HEK293T (cell line): ENCODE results near the gene TTLL12.

Experiments
- CTCF ChIA-PET: fragments of 350-600 bp; formaldehyde crosslinking; extraction: SDS; loops from one replicate; lab custom pipeline; 2021; ENCODE audit warnings: antibody characterized with exemption, inconsistent platforms; lab: Yijun Ruan, JAX
- POLR2A ChIA-PET: fragments of 350-600 bp; formaldehyde crosslinking; extraction: SDS; loops from one replicate; lab custom pipeline; 2020; ENCODE audit warnings: antibody characterized with exemption, inconsistent platforms; lab: Yijun Ruan, JAX
- DNase-seq: peaks from one replicate; pipeline ENCODE4 v3.0.0; 2012; ENCODE audit warnings: mixed read lengths; ENCODE audit errors: extremely low spot score
- ARNT ChIP-seq: fragments of 450-650 bp; IDR thresholded peaks from 2 replicates; pipeline ENCODE4 v1.6.1; 2017; ENCODE audit warnings: mild to moderate bottlenecking
- BHLHE40 ChIP-seq: fragments of 450-650 bp; IDR thresholded peaks from 2 replicates; pipeline ENCODE4 v1.6.1; 2016; ENCODE audit warnings: mild to moderate bottlenecking, moderate library complexity, borderline replicate concordance
- CTBP1 ChIP-seq: fragments of 450-650 bp; IDR thresholded peaks from 2 replicates; pipeline ENCODE4 v1.6.1; 2016; ENCODE audit warnings: borderline replicate concordance
- ELF4 ChIP-seq: fragments of 450-650 bp; IDR thresholded peaks from 2 replicates; pipeline ENCODE4 v1.6.1; 2017; ENCODE audit warnings: antibody characterized with exemption
- FOXA1 ChIP-seq: fragments of 450-650 bp; IDR thresholded peaks from 2 replicates; pipeline ENCODE4 v1.6.1; 2016; ENCODE audit warnings: mild to moderate bottlenecking
- FOXK2 ChIP-seq: fragments of 450-650 bp; IDR thresholded peaks from 2 replicates; pipeline ENCODE4 v1.6.1; 2016; ENCODE audit warnings: mild to moderate bottlenecking
- FOXM1 ChIP-seq: fragments of 450-650 bp; IDR thresholded peaks from 2 replicates; pipeline ENCODE4 v1.6.1; 2017; ENCODE audit warnings: mild to moderate bottlenecking, borderline replicate concordance
- HDGF ChIP-seq: fragments of 450-650 bp; IDR thresholded peaks from 2 replicates; pipeline ENCODE4 v1.6.1; 2017; ENCODE audit warnings: antibody characterized with exemption, borderline replicate concordance
- L3MBTL2 ChIP-seq: fragments of 450-650 bp; conservative IDR thresholded peaks from 2 replicates; pipeline ENCODE4 v1.6.1; 2016; ENCODE audit warnings: mild to moderate bottlenecking
- LEF1 ChIP-seq: fragments of 450-650 bp; IDR thresholded peaks from 2 replicates; pipeline ENCODE4 v1.6.1; 2017; ENCODE audit warnings: mild to moderate bottlenecking, borderline replicate concordance
- NFRKB ChIP-seq: fragments of 450-650 bp; IDR thresholded peaks from 2 replicates; pipeline ENCODE4 v1.6.1; 2016; ENCODE audit warnings: mild to moderate bottlenecking, moderate library complexity
- PKNOX1 ChIP-seq: fragments of 450-650 bp; IDR thresholded peaks from 2 replicates; pipeline ENCODE4 v1.6.1; 2016
- SP1 ChIP-seq: fragments of 450-650 bp; IDR thresholded peaks from 2 replicates; pipeline ENCODE4 v1.6.1; 2017
- SUZ12 ChIP-seq: fragments of 450-650 bp; IDR thresholded peaks from 2 replicates; pipeline ENCODE4 v1.6.1; 2016; ENCODE audit warnings: mild to moderate bottlenecking
- TARDBP ChIP-seq: fragments of 450-650 bp; IDR thresholded peaks from 2 replicates; pipeline ENCODE4 v1.6.1; 2016
- ZNF384 ChIP-seq: fragments of 450-650 bp; IDR thresholded peaks from 2 replicates; pipeline ENCODE4 v1.6.1; 2016

Gene TTLL12

GRCh38 chr22:43202326-43202725 lies 15.4 kb upstream of the TTLL12 start:
- CTCF ChIA-PET: interaction anchor here (0.6 kb wide), 1 partner anchor 26 kb away, joined by 8 read pairs; no protein-coding TSS in a partner anchor
- TF ChIP-seq CTBP1: no peak
- TF ChIP-seq BHLHE40: no peak
- TF ChIP-seq ELF4: no peak
- TF ChIP-seq FOXK2: no peak
- TF ChIP-seq PKNOX1: no peak
- DNase-seq: no peak
- POLR2A ChIA-PET: interaction anchor here (3.8 kb wide), 1 partner anchor 15 kb away, joined by 24 read pairs; the partner anchor contains the start of gene TTLL12

- POLR2A ChIA-PET: interaction anchor here (3.8 kb wide), 1 partner anchor 14 kb away, joined by 24 read pairs; the partner anchor contains the start of gene TTLL12
- CTCF ChIA-PET: no interaction called here
- TF ChIP-seq L3MBTL2: no peak
- TF ChIP-seq ARNT: no peak
- no peak for TF ChIP-seq FOXK2
- TF ChIP-seq ZNF384: no peak
- no peak for TF ChIP-seq SP1
- no peak for DNase-seq
Observed at GRCh38 chr22:43201486-43202219, 14.7 kb upstream of the TTLL12 start.

- POLR2A ChIA-PET: interaction anchor here (3.8 kb wide), 1 partner anchor 13 kb away, joined by 24 read pairs; the partner anchor contains the start of gene TTLL12
- DNase-seq: no peak
- TF ChIP-seq SUZ12: no peak
- no peak for TF ChIP-seq FOXK2
- TF ChIP-seq LEF1: no peak
- no peak for TF ChIP-seq BHLHE40
- no peak for TF ChIP-seq FOXM1
- CTCF ChIA-PET: interaction anchor here (0.6 to 1.6 kb wide), 2 partner anchors 13 to 146 kb away, joined by 3 to 5 read pairs; no protein-coding TSS in a partner anchor
Observed at GRCh38 chr22:43200555-43200954, 13.6 kb upstream of the TTLL12 start.

- ChIA-PET CTCF (interaction anchor here (1.6 kb wide), 1 partner anchor 12 kb away, joined by 5 read pairs; no protein-coding TSS in a partner anchor), POLR2A (interaction anchor here (3.8 kb wide), 1 partner anchor 13 kb away, joined by 24 read pairs; the partner anchor contains the start of gene TTLL12)
- DNase-seq: no peak
- TF ChIP-seq TARDBP (no peak), NFRKB (no peak), ZNF384 (no peak), BHLHE40 (no peak), CTBP1 (no peak), FOXA1 (no peak), PKNOX1 (no peak), ARNT (no peak), L3MBTL2 (no peak)
Observed at GRCh38 chr22:43200031-43200430, 13.1 kb upstream of the TTLL12 start.

- ChIA-PET POLR2A (interaction anchor here (3.8 kb wide), 1 partner anchor 12 kb away, joined by 24 read pairs; the partner anchor contains the start of gene TTLL12), CTCF (interaction anchor here (1.6 kb wide), 1 partner anchor 12 kb away, joined by 5 read pairs; no protein-coding TSS in a partner anchor)
- TF ChIP-seq BHLHE40 (no peak), NFRKB (no peak), FOXM1 (no peak), FOXA1 (no peak), LEF1 (no peak), L3MBTL2 (no peak), ZNF384 (no peak)
- no peak for DNase-seq
Observed at GRCh38 chr22:43199541-43199940, 12.6 kb upstream of the TTLL12 start.

- TF ChIP-seq LEF1 (no peak), BHLHE40 (no peak), L3MBTL2 (no peak), PKNOX1 (no peak), CTBP1 (no peak), ZNF384 (no peak), SUZ12 (no peak), HDGF (no peak)
- no peak for DNase-seq
- POLR2A ChIA-PET: interaction anchor here (3.8 kb wide), 1 partner anchor 12 kb away, joined by 24 read pairs; the partner anchor contains the start of gene TTLL12
- CTCF ChIA-PET: no interaction called here
Observed at GRCh38 chr22:43198936-43199335, 12.0 kb upstream of the TTLL12 start.
